ENCODE measurements around the gene IPO7. TPM values are rescaled to one million over a fixed set of nuclear protein-coding genes. Genes with fewer than 3 reads are reported as not detected.

IPO7 gene
- total and polyA plus RNA-seq, 2 of the 13 experiments (the other 11 are each of a cell fraction or from before 2014, with no cell fraction given) = 59.4 to 98.4 TPM

DNA sequence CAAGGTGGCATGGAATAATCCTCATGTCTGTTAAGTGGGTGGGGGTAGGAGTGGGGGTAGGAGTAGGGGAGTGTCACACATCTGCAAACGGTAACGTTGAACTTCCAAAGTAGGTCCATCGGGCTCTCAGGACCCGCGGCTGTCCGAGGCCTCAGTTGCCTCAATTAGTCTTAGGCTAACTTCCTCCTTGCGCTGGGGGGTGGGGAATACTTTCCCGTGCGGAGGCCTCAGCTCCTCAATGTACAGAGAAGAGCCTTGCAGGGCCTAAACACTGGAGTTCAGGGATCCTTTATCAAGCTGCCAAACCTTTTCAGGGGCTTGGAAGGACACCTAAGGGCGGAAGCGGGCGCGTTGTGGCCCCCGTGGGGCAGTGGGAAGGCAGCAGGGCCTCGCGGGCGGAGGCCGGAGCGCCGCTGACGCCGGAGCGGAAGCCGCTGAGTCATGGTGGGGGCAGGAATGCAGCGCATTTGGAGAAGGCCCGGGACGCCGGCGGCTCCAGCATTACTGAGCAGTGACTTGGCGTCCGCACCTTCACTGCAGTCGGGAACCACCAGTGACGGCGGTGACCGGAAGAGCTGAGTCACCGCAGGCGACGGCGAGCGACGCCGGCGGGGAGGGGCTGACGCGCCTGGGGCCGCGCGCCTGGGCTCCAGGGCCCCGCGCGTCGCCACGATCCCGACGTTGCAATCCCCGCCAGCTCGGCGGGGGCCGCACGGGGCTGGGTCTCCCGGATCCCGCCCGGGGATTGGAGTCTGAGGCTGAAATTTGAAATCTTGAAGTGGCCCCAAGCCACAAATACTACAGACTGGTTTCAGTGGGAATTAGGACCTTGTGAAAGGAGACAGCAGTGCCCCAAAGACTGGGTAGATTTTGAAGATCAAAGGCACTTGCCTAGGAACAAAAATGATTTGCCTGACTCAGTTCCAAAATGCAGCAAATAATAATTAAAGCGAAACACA is 20.2 kb upstream of the IPO7 start (continued):
- TF ChIP-seq ZNF513 (CRISPR knock-in tag; conservative IDR thresholded peaks at IDR 0.05) (no peak), ZNF740 (CRISPR knock-in tag; IDR thresholded peaks at IDR 0.05) (peak; percentile 36; the same call in 1 of the 2 replicates), AKNA (CRISPR knock-in tag; IDR thresholded peaks at IDR 0.05; ENCODE audit: borderline replicate concordance) (no peak), ZNF292 (CRISPR knock-in tag; IDR thresholded peaks at IDR 0.05; ENCODE audit: borderline replicate concordance, low read depth) (peak; percentile 68; the same call in 1 of the 2 replicates), ZNF441 (CRISPR knock-in tag; IDR thresholded peaks at IDR 0.05; ENCODE audit: borderline replicate concordance) (peak; percentile 91; the same call in 1 of the 2 replicates), ZNF598 (CRISPR knock-in tag; IDR thresholded peaks at IDR 0.05; ENCODE audit: borderline replicate concordance) (peak; percentile 77), ZBTB20 (CRISPR knock-in tag; IDR thresholded peaks at IDR 0.05; ENCODE audit: borderline replicate concordance, low read depth) (peak; percentile 92), MLXIP (CRISPR knock-in tag; IDR thresholded peaks at IDR 0.05; ENCODE audit: borderline replicate concordance) (no peak), PRPF4 (IDR thresholded peaks at IDR 0.05; ENCODE audit: low read depth, low read length, poor library complexity, severe bottlenecking) (peak; percentile 29), ZNF773 (CRISPR knock-in tag; IDR thresholded peaks at IDR 0.05; ENCODE audit: borderline replicate concordance) (no peak), SMYD3 (CRISPR knock-in tag; IDR thresholded peaks at IDR 0.05) (no peak; the same call in 1 of the 2 replicates), ZMYM2 (CRISPR knock-in tag; IDR thresholded peaks at IDR 0.05) (no peak), ZNF382 (CRISPR knock-in tag; IDR thresholded peaks at IDR 0.05; ENCODE audit: borderline replicate concordance) (no peak)
- TF ChIP-seq, protein P1, sequence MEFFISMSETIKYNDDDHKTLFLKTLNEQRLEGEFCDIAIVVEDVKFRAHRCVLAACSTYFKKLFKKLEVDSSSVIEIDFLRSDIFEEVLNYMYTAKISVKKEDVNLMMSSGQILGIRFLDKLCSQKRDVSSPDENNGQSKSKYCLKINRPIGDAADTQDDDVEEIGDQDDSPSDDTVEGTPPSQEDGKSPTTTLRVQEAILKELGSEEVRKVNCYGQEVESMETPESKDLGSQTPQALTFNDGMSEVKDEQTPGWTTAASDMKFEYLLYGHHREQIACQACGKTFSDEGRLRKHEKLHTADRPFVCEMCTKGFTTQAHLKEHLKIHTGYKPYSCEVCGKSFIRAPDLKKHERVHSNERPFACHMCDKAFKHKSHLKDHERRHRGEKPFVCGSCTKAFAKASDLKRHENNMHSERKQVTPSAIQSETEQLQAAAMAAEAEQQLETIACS (CRISPR knock-in tag; IDR thresholded peaks at IDR 0.05) = peak; percentile 87

Data from HepG2 (cell line).